ENCODE measurements around the gene TUBA1C. TPM values are rescaled to one million over a fixed set of nuclear protein-coding genes. Genes with fewer than 3 reads are reported as not detected.
"Not testable (repeated sequence)": the region's sequence is repeated elsewhere in the genome, so short reads cannot be mapped to it uniquely, and the experiment has no call there.

TUBA1C gene
- total and polyA plus RNA-seq, 2 donors, result 62.8 to 248 TPM

- 53% methylated on average over 19 of the region's 19 CpGs for WGBS
- Histone ChIP-seq H3K27ac (ENCODE audit: low read depth) (peak overlapping the region; percentile 28), H3K4me3 (ENCODE audit: low read depth, low read length) (no peak overlapping the region), H3K4me1 (ENCODE audit: insufficient read depth) (no peaks in the 10 kb centered on the region), H3K36me3 (ENCODE audit: insufficient read depth) (no peaks in the 10 kb centered on the region)
- no peak for DNase-seq (ENCODE audit: extremely low spot score)
Observed at GRCh38 chr12:49233842-49234526, 30.9 kb upstream of the TUBA1C start.

- no peak overlapping the region for H3K27ac ChIP-seq (ENCODE audit: low read depth)
Observed at GRCh38 chr12:49236423-49236822, 28.5 kb upstream of the TUBA1C start.

GRCh38 chr12:49243631-49244030 lies 21.3 kb upstream of the TUBA1C start:
- Histone ChIP-seq H3K4me1 (ENCODE audit: insufficient read depth) (no peaks in the 10 kb centered on the region), H3K4me3 (ENCODE audit: low read depth, low read length) (no peak overlapping the region), H3K36me3 (ENCODE audit: insufficient read depth) (no peaks in the 10 kb centered on the region), H3K27ac (ENCODE audit: low read depth) (no peak overlapping the region)
- DNase-seq (ENCODE audit: extremely low spot score), result no peak
- 86% methylated on average over 5 of the region's 5 CpGs for WGBS

More at GRCh38 chr12:49236423-49236822, 28.5 kb upstream of the TUBA1C start:
- DNase-seq (ENCODE audit: extremely low spot score), result no peak
- WGBS, result 82% methylated on average over 1 of the region's 1 CpG
- no peak overlapping the region for H3K4me3 ChIP-seq (ENCODE audit: low read depth, low read length)
- no peaks in the 10 kb centered on the region for H3K4me1 ChIP-seq (ENCODE audit: insufficient read depth)
- no peaks in the 10 kb centered on the region for H3K36me3 ChIP-seq (ENCODE audit: insufficient read depth)

GRCh38 chr12:49244176-49244575 lies 20.7 kb upstream of the TUBA1C start:
- DNase-seq (ENCODE audit: extremely low spot score), result no peak
- Histone ChIP-seq H3K4me3 (ENCODE audit: low read depth, low read length) (no peak overlapping the region), H3K36me3 (ENCODE audit: insufficient read depth) (no peaks in the 10 kb centered on the region), H3K27ac (ENCODE audit: low read depth) (no peak overlapping the region), H3K4me1 (ENCODE audit: insufficient read depth) (no peaks in the 10 kb centered on the region)
- 77% methylated on average over 2 of the region's 2 CpGs for WGBS

GRCh38 chr12:49251357-49251756 lies 13.5 kb upstream of the TUBA1C start:
- Histone ChIP-seq H3K36me3 (ENCODE audit: insufficient read depth) (no peaks in the 10 kb centered on the region), H3K4me1 (ENCODE audit: insufficient read depth) (no peaks in the 10 kb centered on the region), H3K4me3 (ENCODE audit: low read depth, low read length) (no peak overlapping the region), H3K27ac (ENCODE audit: low read depth) (no peak overlapping the region)
- WGBS, result 88% methylated on average over 5 of the region's 5 CpGs
- no peak for DNase-seq (ENCODE audit: extremely low spot score)

GRCh38 chr12:49253033-49253623 lies 11.8 kb upstream of the TUBA1C start:
- H3K27ac ChIP-seq (ENCODE audit: low read depth), result no peak overlapping the region
- no peaks in the 10 kb centered on the region for H3K4me1 ChIP-seq (ENCODE audit: insufficient read depth)
- no peak overlapping the region for H3K4me3 ChIP-seq (ENCODE audit: low read depth, low read length)
- WGBS, result 90% methylated on average over 11 of the region's 11 CpGs
- no peak for DNase-seq (ENCODE audit: extremely low spot score)
- H3K36me3 ChIP-seq (ENCODE audit: insufficient read depth), result no peaks in the 10 kb centered on the region

- DNase-seq (ENCODE audit: extremely low spot score); H3K4me3 ChIP-seq (ENCODE audit: low read depth, low read length); H3K4me1 ChIP-seq (ENCODE audit: insufficient read depth); H3K27ac ChIP-seq (ENCODE audit: low read depth); H3K36me3 ChIP-seq (ENCODE audit: insufficient read depth): not testable (repeated sequence)
- 93% methylated on average over 10 of the region's 10 CpGs for WGBS
Observed at GRCh38 chr12:49255456-49255855, 9.4 kb upstream of the TUBA1C start.

- Histone ChIP-seq H3K27ac (ENCODE audit: low read depth) (no peak overlapping the region), H3K4me3 (ENCODE audit: low read depth, low read length) (no peak overlapping the region), H3K4me1 (ENCODE audit: insufficient read depth) (no peaks in the 10 kb centered on the region), H3K36me3 (ENCODE audit: insufficient read depth) (no peaks in the 10 kb centered on the region)
- no peak for DNase-seq (ENCODE audit: extremely low spot score)
- 87% methylated on average over 11 of the region's 11 CpGs for WGBS
Observed at GRCh38 chr12:49255857-49256637, 8.8 kb upstream of the TUBA1C start.

- H3K4me1 ChIP-seq (ENCODE audit: insufficient read depth); H3K27ac ChIP-seq (ENCODE audit: low read depth); DNase-seq (ENCODE audit: extremely low spot score); H3K4me3 ChIP-seq (ENCODE audit: low read depth, low read length); H3K36me3 ChIP-seq (ENCODE audit: insufficient read depth): not testable (repeated sequence)
- 93% methylated on average over 10 of the region's 10 CpGs for WGBS
Observed at GRCh38 chr12:49257508-49258184, 7.2 kb upstream of the TUBA1C start.

GRCh38 chr12:49259452-49259851 lies 5.4 kb upstream of the TUBA1C start:
- Histone ChIP-seq H3K4me3 (ENCODE audit: low read depth, low read length) (no peak overlapping the region), H3K36me3 (ENCODE audit: insufficient read depth) (no peaks in the 10 kb centered on the region), H3K27ac (ENCODE audit: low read depth) (no peak overlapping the region), H3K4me1 (ENCODE audit: insufficient read depth) (peaks cover 1% of the 10 kb centered on the region)
- 78% methylated on average over 4 of the region's 4 CpGs for WGBS
- no peak for DNase-seq (ENCODE audit: extremely low spot score)

- peak; percentile 57 for DNase-seq (ENCODE audit: extremely low spot score)
Observed at GRCh38 chr12:49260166-49260565, 4.7 kb upstream of the TUBA1C start.

GRCh38 chr12:49260571-49261363 lies 4.1 kb upstream of the TUBA1C start:
- WGBS, result 71% methylated on average over 11 of the region's 11 CpGs
- DNase-seq (ENCODE audit: extremely low spot score), result no peak
- Histone ChIP-seq H3K4me1 (ENCODE audit: insufficient read depth) (peaks cover 1% of the 10 kb centered on the region), H3K27ac (ENCODE audit: low read depth) (no peak overlapping the region), H3K4me3 (ENCODE audit: low read depth, low read length) (no peak overlapping the region), H3K36me3 (ENCODE audit: insufficient read depth) (no peaks in the 10 kb centered on the region)

More at GRCh38 chr12:49260166-49260565, 4.7 kb upstream of the TUBA1C start:
- Histone ChIP-seq H3K4me3 (ENCODE audit: low read depth, low read length) (no peak overlapping the region), H3K4me1 (ENCODE audit: insufficient read depth) (peaks cover 1% of the 10 kb centered on the region), H3K36me3 (ENCODE audit: insufficient read depth) (no peaks in the 10 kb centered on the region), H3K27ac (ENCODE audit: low read depth) (no peak overlapping the region)
- 19% methylated on average over 3 of the region's 3 CpGs for WGBS

GRCh38 chr12:49261721-49262120 lies 3.2 kb upstream of the TUBA1C start:
- H3K4me3 ChIP-seq (ENCODE audit: low read depth, low read length), result no peak overlapping the region
- no peak overlapping the region for H3K27ac ChIP-seq (ENCODE audit: low read depth)
- 83% methylated on average over 2 of the region's 2 CpGs for WGBS
- no peaks in the 10 kb centered on the region for H3K36me3 ChIP-seq (ENCODE audit: insufficient read depth)
- peaks cover 1% of the 10 kb centered on the region for H3K4me1 ChIP-seq (ENCODE audit: insufficient read depth)
- no peak for DNase-seq (ENCODE audit: extremely low spot score)
